Liver (tissue), 9 donors: ENCODE results near the gene AVEN. TPM values are rescaled to one million over a fixed set of nuclear protein-coding genes. Genes with fewer than 3 reads are reported as not detected.

ENCODE experiments used
- DNase-seq: peaks from one replicate; pipeline ENCODE4 v3.0.0-alpha.2; 2017; ENCODE audit warnings: low spot score
- H3K27ac ChIP-seq, 2 donors: one replicate each; pipeline ENCODE4 v1.7.0; 2013; ENCODE audit warnings: inconsistent platforms in 2 of 2, low read length in 2 of 2, control low read depth in 1 of 2, low read depth in 1 of 2, mild to moderate bottlenecking in 1 of 2
- H3K27me3 ChIP-seq, 4 donors: one replicate each; pipeline versions ENCODE4 v1.6.1 to v1.7.0; 2013; ENCODE audit warnings: low read length in 3 of 4, inconsistent platforms in 1 of 4, mild to moderate bottlenecking in 1 of 4, moderate library complexity in 1 of 4; ENCODE audit not compliant: control insufficient read depth in 4 of 4, insufficient read depth in 4 of 4
- H3K36me3 ChIP-seq, 4 donors: one replicate each; pipeline versions ENCODE4 v1.6.1 to v1.7.0; 2013; ENCODE audit warnings: low read length in 3 of 4, mild to moderate bottlenecking in 3 of 4, low read depth in 1 of 4, moderate library complexity in 1 of 4; ENCODE audit not compliant: control insufficient read depth in 4 of 4, insufficient read depth in 3 of 4
- H3K4me1 ChIP-seq, 4 donors: one replicate each; pipeline versions ENCODE4 v1.6.1 to v1.7.0; 2013; ENCODE audit warnings: low read length in 3 of 4, mild to moderate bottlenecking in 3 of 4, moderate library complexity in 1 of 4; ENCODE audit not compliant: control insufficient read depth in 4 of 4, insufficient read depth in 4 of 4
- H3K4me3 ChIP-seq, 3 donors: one replicate each; pipeline versions ENCODE4 v1.6.1 to v1.7.0; 2013; ENCODE audit warnings: low read length in 3 of 3, control low read depth in 1 of 3, low read depth in 1 of 3, mild to moderate bottlenecking in 1 of 3
- H3K9ac ChIP-seq, 2 donors: one replicate each; pipeline ENCODE4 v1.7.0; 2013; ENCODE audit warnings: low read length in 2 of 2, mild to moderate bottlenecking in 2 of 2, moderate library complexity in 2 of 2, control low read depth in 1 of 2, low read depth in 1 of 2
- H3K9me3 ChIP-seq, 4 donors: one replicate each; pipeline versions ENCODE4 v1.6.1 to v1.7.0; 2013; ENCODE audit warnings: low read length in 3 of 4; ENCODE audit not compliant: control insufficient read depth in 4 of 4
- EGR1 ChIP-seq, 2 donors: IDR thresholded peaks; 2 replicates each; pipeline ENCODE4 v1.6.1; 2016 to 2018; ENCODE audit warnings: antibody characterized with exemption in 2 of 2, low read depth in 2 of 2
- FOXA1 ChIP-seq: IDR thresholded peaks from 2 replicates; pipeline ENCODE4 v1.6.1; 2016; ENCODE audit warnings: antibody characterized with exemption
- GABPA ChIP-seq, 2 donors: IDR thresholded peaks in 1 of 2; conservative IDR thresholded peaks in 1 of 2; 2 replicates each; pipeline ENCODE4 v1.6.1; 2016; ENCODE audit warnings: antibody characterized with exemption in 2 of 2, mild to moderate bottlenecking in 1 of 2, moderate library complexity in 1 of 2
- HNF4A ChIP-seq, 2 donors: conservative IDR thresholded peaks; 2 replicates each; pipeline ENCODE4 v1.6.1; 2016; ENCODE audit warnings: antibody characterized with exemption in 2 of 2, mild to moderate bottlenecking in 2 of 2
- RXRA ChIP-seq, 2 donors: IDR thresholded peaks; 2 replicates each; pipeline ENCODE4 v1.6.1; 2017 to 2018; ENCODE audit warnings: antibody characterized with exemption in 2 of 2, mild to moderate bottlenecking in 1 of 2
- TAF1 ChIP-seq: conservative IDR thresholded peaks from 2 replicates; pipeline ENCODE4 v1.6.1; 2016; ENCODE audit warnings: antibody characterized with exemption, mild to moderate bottlenecking
- YY1 ChIP-seq: IDR thresholded peaks from 2 replicates; pipeline ENCODE4 v1.6.1; 2016; ENCODE audit warnings: antibody characterized with exemption, mild to moderate bottlenecking
- WGBS: extraction: QIAGEN DNeasy Blood & Tissue Kit; methylation state at CpG from one replicate; pipeline ENCODE4 v1.1.7; 2013; 5-methylcytosine and 5-hydroxymethylcytosine counted together
- polyA plus RNA-seq, 2 donors: library from polyadenylated mRNA; stranded (reverse) in 1 of 2; unstranded in 1 of 2; fragments of 200-250 nt in 1 of 2; fragments of >200 nt in 1 of 2; fragmentation: Nextera tagmentation in 1 of 2; extraction: Ambion mirVana in 1 of 2; gene quantifications; one replicate each; pipeline versions ENCODE4 v1.2.1 to v1.2.3, GENCODE V29; 2013 to 2015
- total RNA-seq, 2 donors: library from RNA; depleted of rRNA; stranded (reverse); fragments of >200 nt; gene quantifications; one replicate each; pipeline ENCODE4 v1.2.3, GENCODE V29; 2014
- TF ChIP-seq, protein P1 (sequence below): fragments of 150-350 bp; IDR thresholded peaks from 2 replicates; pipeline ENCODE4 v1.5.1; 2017; ENCODE audit warnings: improper control_type of control experiment, low read depth, low read length; ENCODE audit not compliant: missing input control
- TF ChIP-seq, protein P2 (sequence below): IDR thresholded peaks from 2 replicates; pipeline ENCODE4 v1.6.1; 2016; ENCODE audit warnings: antibody characterized with exemption
- TF ChIP-seq, protein P3 (sequence below): IDR thresholded peaks from 2 replicates; pipeline ENCODE4 v1.6.1; 2016; ENCODE audit warnings: antibody characterized with exemption
- donor health status: healthy.
- donor health status: healthy.
- donor health status: healthy.
- donor health status: healthy.
- donor health status: healthy.

The AVEN gene
- total and polyA plus RNA-seq, 4 donors = 5.3 to 12.4 (median 7.0) TPM

DNA sequence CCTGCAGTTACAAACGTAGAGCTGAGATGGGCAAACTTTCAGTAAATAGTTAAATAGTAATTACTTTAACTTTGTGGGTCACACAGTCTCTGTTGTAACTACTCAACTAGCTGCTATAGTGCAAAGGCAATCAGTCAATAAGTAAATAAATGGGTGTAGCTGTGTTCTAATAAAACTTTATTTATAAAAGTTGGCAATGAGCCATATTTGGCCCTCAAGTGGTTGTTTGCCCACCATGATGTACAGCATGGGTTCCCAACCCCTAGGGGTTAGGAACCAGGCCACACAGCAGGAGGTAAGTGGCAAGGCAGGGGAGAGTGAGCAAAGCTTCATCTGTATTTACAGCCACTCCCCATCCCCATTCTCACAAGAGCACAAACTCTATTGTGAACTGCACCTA lies 115.6 kb downstream of the AVEN start:
- WGBS = 97% methylated on average over 1 of the region's 1 CpG
- DNase-seq = no peak

DNA sequence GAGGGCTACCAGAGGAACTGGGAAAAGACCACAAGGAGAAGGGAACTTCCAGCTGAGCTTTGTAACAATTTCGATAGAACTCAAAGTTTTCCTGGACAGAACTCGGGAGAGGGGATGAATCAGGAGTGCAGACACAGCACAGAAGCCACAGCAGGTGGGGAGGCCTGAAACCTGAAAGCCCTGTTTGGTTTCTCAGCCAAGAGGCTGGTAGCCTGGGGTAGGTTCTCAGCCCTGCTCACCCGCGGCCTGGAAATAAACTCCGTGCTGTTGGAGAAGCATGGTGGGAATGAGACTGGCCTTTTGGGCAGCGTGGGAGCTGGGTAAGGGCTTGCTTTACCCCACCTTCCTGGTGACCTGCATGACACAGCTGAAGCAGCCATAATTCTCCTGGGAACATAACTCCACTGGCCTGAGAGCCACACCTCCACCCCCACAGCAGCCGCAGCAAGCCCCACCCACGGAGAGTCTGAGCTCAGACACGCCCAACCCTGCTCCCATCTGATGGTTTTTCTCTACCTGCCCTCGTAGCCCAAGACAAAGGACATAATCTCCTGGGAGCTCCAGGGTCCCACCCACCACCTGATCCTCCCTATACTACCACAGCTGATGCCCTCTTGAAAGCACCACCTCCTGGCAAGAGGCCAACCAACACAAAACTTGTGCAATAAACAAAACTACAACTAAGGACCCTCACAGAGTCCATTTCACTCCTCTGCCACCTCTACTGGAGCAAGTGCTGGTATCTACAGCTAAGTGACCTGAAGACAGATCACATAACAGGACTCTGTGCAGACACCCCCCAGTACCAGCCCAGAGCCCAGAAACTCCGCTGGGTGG lies 123.2 kb downstream of the AVEN start:
- Histone ChIP-seq H3K27me3 (no peaks in the 10 kb centered on the region), H3K4me3 (no peak overlapping the region), H3K9me3 (no peaks in the 10 kb centered on the region), H3K36me3 (no peaks in the 10 kb centered on the region), H3K4me1 (peaks cover 0 to 4% (median 0%) of the 10 kb centered on the region in 4 donors), H3K27ac (no peak overlapping the region), H3K9ac (no peak overlapping the region)
- WGBS = 87% methylated on average over 11 of the region's 11 CpGs
- peak; percentile 43 for DNase-seq
- TF ChIP-seq, protein P1, sequence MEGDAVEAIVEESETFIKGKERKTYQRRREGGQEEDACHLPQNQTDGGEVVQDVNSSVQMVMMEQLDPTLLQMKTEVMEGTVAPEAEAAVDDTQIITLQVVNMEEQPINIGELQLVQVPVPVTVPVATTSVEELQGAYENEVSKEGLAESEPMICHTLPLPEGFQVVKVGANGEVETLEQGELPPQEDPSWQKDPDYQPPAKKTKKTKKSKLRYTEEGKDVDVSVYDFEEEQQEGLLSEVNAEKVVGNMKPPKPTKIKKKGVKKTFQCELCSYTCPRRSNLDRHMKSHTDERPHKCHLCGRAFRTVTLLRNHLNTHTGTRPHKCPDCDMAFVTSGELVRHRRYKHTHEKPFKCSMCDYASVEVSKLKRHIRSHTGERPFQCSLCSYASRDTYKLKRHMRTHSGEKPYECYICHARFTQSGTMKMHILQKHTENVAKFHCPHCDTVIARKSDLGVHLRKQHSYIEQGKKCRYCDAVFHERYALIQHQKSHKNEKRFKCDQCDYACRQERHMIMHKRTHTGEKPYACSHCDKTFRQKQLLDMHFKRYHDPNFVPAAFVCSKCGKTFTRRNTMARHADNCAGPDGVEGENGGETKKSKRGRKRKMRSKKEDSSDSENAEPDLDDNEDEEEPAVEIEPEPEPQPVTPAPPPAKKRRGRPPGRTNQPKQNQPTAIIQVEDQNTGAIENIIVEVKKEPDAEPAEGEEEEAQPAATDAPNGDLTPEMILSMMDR = no peak
- TF ChIP-seq HNF4A (conservative IDR thresholded peaks at IDR 0.05) (no peak), TAF1 (no peak), RXRA (IDR thresholded peaks at IDR 0.05) (no peak)

More for the DNA sequence above, 115.6 kb downstream of the AVEN start:
- peaks cover 0 to 6% (median 4%) of the 10 kb centered on the region in 4 donors for H3K4me1 ChIP-seq
- H3K9ac ChIP-seq = no peak overlapping the region
- no peak overlapping the region for H3K4me3 ChIP-seq
- no peaks in the 10 kb centered on the region for H3K9me3 ChIP-seq
- H3K27ac ChIP-seq = no peak overlapping the region
- TF ChIP-seq GABPA (IDR thresholded peaks at IDR 0.05 in 1 of 2, conservative IDR thresholded peaks at IDR 0.05 in 1 of 2) (no peak), FOXA1 (no peak), HNF4A (conservative IDR thresholded peaks at IDR 0.05) (no peak), EGR1 (IDR thresholded peaks at IDR 0.05; ENCODE audit: low read depth in 2 of 2) (no peak), YY1 (no peak)
- TF ChIP-seq, protein P2, sequence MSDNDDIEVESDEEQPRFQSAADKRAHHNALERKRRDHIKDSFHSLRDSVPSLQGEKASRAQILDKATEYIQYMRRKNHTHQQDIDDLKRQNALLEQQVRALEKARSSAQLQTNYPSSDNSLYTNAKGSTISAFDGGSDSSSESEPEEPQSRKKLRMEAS = no peak
- TF ChIP-seq, protein P1 = no peak
- TF ChIP-seq, protein P3, sequence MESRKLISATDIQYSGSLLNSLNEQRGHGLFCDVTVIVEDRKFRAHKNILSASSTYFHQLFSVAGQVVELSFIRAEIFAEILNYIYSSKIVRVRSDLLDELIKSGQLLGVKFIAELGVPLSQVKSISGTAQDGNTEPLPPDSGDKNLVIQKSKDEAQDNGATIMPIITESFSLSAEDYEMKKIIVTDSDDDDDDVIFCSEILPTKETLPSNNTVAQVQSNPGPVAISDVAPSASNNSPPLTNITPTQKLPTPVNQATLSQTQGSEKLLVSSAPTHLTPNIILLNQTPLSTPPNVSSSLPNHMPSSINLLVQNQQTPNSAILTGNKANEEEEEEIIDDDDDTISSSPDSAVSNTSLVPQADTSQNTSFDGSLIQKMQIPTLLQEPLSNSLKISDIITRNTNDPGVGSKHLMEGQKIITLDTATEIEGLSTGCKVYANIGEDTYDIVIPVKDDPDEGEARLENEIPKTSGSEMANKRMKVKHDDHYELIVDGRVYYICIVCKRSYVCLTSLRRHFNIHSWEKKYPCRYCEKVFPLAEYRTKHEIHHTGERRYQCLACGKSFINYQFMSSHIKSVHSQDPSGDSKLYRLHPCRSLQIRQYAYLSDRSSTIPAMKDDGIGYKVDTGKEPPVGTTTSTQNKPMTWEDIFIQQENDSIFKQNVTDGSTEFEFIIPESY = no peak
- H3K36me3 ChIP-seq = no peaks in the 10 kb centered on the region
- no peaks in the 10 kb centered on the region for H3K27me3 ChIP-seq
